Measurements from ENCODE around the gene BACH2. TPM values are rescaled to one million over a fixed set of nuclear protein-coding genes. Genes with fewer than 3 reads are reported as not detected.

Gene BACH2
- total RNA-seq, 5 donors from 2014 or later (not counting 1 experiment from before 2014, with no cell fraction given), result 81.9 to 196 (median 96.7) TPM

- H3K4me3 Mint-ChIP-seq, result no peak overlapping the region
- no peaks in the 10 kb centered on the region for H3K27me3 ChIP-seq (replicated peaks in 1 of 2; ENCODE audit: control insufficient read depth in 2 of 2, extremely low read depth in 1 of 2, insufficient read depth in 2 of 2, low read length in 1 of 2)
- no peak for ATAC-seq (replicated peaks in 1 of 4)
- no peaks in the 10 kb centered on the region for H3K9me3 ChIP-seq
- no peaks in the 10 kb centered on the region for H3K36me3 ChIP-seq (ENCODE audit: control insufficient read depth in 2 of 2, extremely low read depth in 1 of 2, insufficient read depth in 1 of 2, low read length in 1 of 2)
- no peaks in the 10 kb centered on the region for H3K27me3 Mint-ChIP-seq
- WGBS (ENCODE audit: insufficient coverage), result no CpG with 5 or more reads among the region's 2 CpGs
- no peak overlapping the region for H3K27ac Mint-ChIP-seq
- H3K9me3 Mint-ChIP-seq, result peaks cover 0 to 4% (median 4%) of the 10 kb centered on the region in 3 donors
- H3K4me1 Mint-ChIP-seq, result no peaks in the 10 kb centered on the region
- H3K27ac ChIP-seq (ENCODE audit: low read length), result no peak overlapping the region
- H3K36me3 Mint-ChIP-seq, result no peaks in the 10 kb centered on the region
- H3K4me3 ChIP-seq (ENCODE audit: control insufficient read depth in 1 of 2, extremely low read depth in 1 of 2, low read length in 1 of 2), result no peak overlapping the region
- H3K4me1 ChIP-seq (ENCODE audit: control insufficient read depth in 1 of 2, extremely low read depth in 1 of 2, insufficient read depth in 2 of 2, low read length in 2 of 2), result no peaks in the 10 kb centered on the region
- no peak for DNase-seq
- ChIA-PET POLR2A (interaction anchor here in 1 of 2 donors (0.6 kb wide), 1 partner anchor 112 kb away, joined by 3 read pairs; no protein-coding TSS in a partner anchor), CTCF (no interaction called here)
These were observed 32.9 kb upstream of the BACH2 start for GRCh38 chr6:90329386-90330077.

- Mint-ChIP-seq H3K27me3 (no peaks in the 10 kb centered on the region), H3K4me3 (no peak overlapping the region), H3K9me3 (no peaks in the 10 kb centered on the region), H3K36me3 (no peaks in the 10 kb centered on the region), H3K4me1 (no peaks in the 10 kb centered on the region), H3K27ac (no peak overlapping the region)
- ChIA-PET POLR2A (interaction anchor here in 1 of 2 donors (1.1 kb wide), 1 partner anchor 26 kb away, joined by 3 read pairs; no protein-coding TSS in a partner anchor), CTCF (no interaction called here)
- Histone ChIP-seq H3K4me1 (ENCODE audit: control insufficient read depth in 1 of 2, extremely low read depth in 1 of 2, insufficient read depth in 2 of 2, low read length in 2 of 2) (no peaks in the 10 kb centered on the region), H3K36me3 (ENCODE audit: control insufficient read depth in 2 of 2, extremely low read depth in 1 of 2, insufficient read depth in 1 of 2, low read length in 1 of 2) (no peaks in the 10 kb centered on the region), H3K4me3 (ENCODE audit: control insufficient read depth in 1 of 2, extremely low read depth in 1 of 2, low read length in 1 of 2) (no peak overlapping the region), H3K27me3 (replicated peaks in 1 of 2; ENCODE audit: control insufficient read depth in 2 of 2, extremely low read depth in 1 of 2, insufficient read depth in 2 of 2, low read length in 1 of 2) (no peaks in the 10 kb centered on the region), H3K27ac (ENCODE audit: low read length) (no peak overlapping the region), H3K9me3 (no peaks in the 10 kb centered on the region)
- DNase-seq (no peak), ATAC-seq (replicated peaks in 1 of 4) (no peak)
- no CpG with 5 or more reads among the region's 1 CpG for WGBS (ENCODE audit: insufficient coverage)
These were observed 31.4 kb upstream of the BACH2 start for GRCh38 chr6:90328004-90328403.

GRCh38 chr6:90326404-90327057 lies 29.9 kb upstream of the BACH2 start:
- no peaks in the 10 kb centered on the region for H3K36me3 Mint-ChIP-seq
- H3K4me3 Mint-ChIP-seq, result no peak overlapping the region
- H3K27ac ChIP-seq (ENCODE audit: low read length), result no peak overlapping the region
- CTCF ChIA-PET, result no interaction called here
- no peaks in the 10 kb centered on the region for H3K9me3 Mint-ChIP-seq
- no peaks in the 10 kb centered on the region for H3K4me1 Mint-ChIP-seq
- no peak overlapping the region for H3K4me3 ChIP-seq (ENCODE audit: control insufficient read depth in 1 of 2, extremely low read depth in 1 of 2, low read length in 1 of 2)
- H3K27ac Mint-ChIP-seq, result no peak overlapping the region
- no peaks in the 10 kb centered on the region for H3K27me3 Mint-ChIP-seq
- ATAC-seq (replicated peaks in 1 of 4) (no peak), DNase-seq (no peak)
- POLR2A ChIA-PET, result no interaction called here
- H3K4me1 ChIP-seq (ENCODE audit: control insufficient read depth in 1 of 2, extremely low read depth in 1 of 2, insufficient read depth in 2 of 2, low read length in 2 of 2), result no peaks in the 10 kb centered on the region
- no peaks in the 10 kb centered on the region for H3K9me3 ChIP-seq
- WGBS (ENCODE audit: insufficient coverage), result no CpG with 5 or more reads among the region's 3 CpGs
- H3K36me3 ChIP-seq (ENCODE audit: control insufficient read depth in 2 of 2, extremely low read depth in 1 of 2, insufficient read depth in 1 of 2, low read length in 1 of 2), result no peaks in the 10 kb centered on the region
- no peaks in the 10 kb centered on the region for H3K27me3 ChIP-seq (replicated peaks in 1 of 2; ENCODE audit: control insufficient read depth in 2 of 2, extremely low read depth in 1 of 2, insufficient read depth in 2 of 2, low read length in 1 of 2)

- ATAC-seq (replicated peaks in 1 of 4) (no peak), DNase-seq (no peak)
- ChIA-PET POLR2A (no interaction called here), CTCF (interaction anchor here (0.6 to 0.8 kb wide), 2 partner anchors 28 to 127 kb away, joined by 3 to 4 read pairs; no protein-coding TSS in a partner anchor)
- Histone ChIP-seq H3K4me1 (ENCODE audit: control insufficient read depth in 1 of 2, extremely low read depth in 1 of 2, insufficient read depth in 2 of 2, low read length in 2 of 2) (no peaks in the 10 kb centered on the region), H3K4me3 (ENCODE audit: control insufficient read depth in 1 of 2, extremely low read depth in 1 of 2, low read length in 1 of 2) (no peak overlapping the region), H3K36me3 (ENCODE audit: control insufficient read depth in 2 of 2, extremely low read depth in 1 of 2, insufficient read depth in 1 of 2, low read length in 1 of 2) (no peaks in the 10 kb centered on the region), H3K9me3 (no peaks in the 10 kb centered on the region), H3K27me3 (replicated peaks in 1 of 2; ENCODE audit: control insufficient read depth in 2 of 2, extremely low read depth in 1 of 2, insufficient read depth in 2 of 2, low read length in 1 of 2) (no peaks in the 10 kb centered on the region), H3K27ac (ENCODE audit: low read length) (no peak overlapping the region)
- H3K4me1 Mint-ChIP-seq, result peaks cover 13 to 15% (median 13%) of the 10 kb centered on the region in 3 donors
- H3K36me3 Mint-ChIP-seq, result no peaks in the 10 kb centered on the region
- H3K9me3 Mint-ChIP-seq, result no peaks in the 10 kb centered on the region
- H3K27ac Mint-ChIP-seq, result no peak overlapping the region
- H3K27me3 Mint-ChIP-seq, result no peaks in the 10 kb centered on the region
- H3K4me3 Mint-ChIP-seq, result no peak overlapping the region
- WGBS (ENCODE audit: insufficient coverage), result 96% methylated on average over 4 of the region's 6 CpGs
These were observed 27.1 kb upstream of the BACH2 start for GRCh38 chr6:90323706-90324105.

- Histone ChIP-seq H3K27me3 (replicated peaks in 1 of 2; ENCODE audit: control insufficient read depth in 2 of 2, extremely low read depth in 1 of 2, insufficient read depth in 2 of 2, low read length in 1 of 2) (no peaks in the 10 kb centered on the region), H3K4me3 (ENCODE audit: control insufficient read depth in 1 of 2, extremely low read depth in 1 of 2, low read length in 1 of 2) (no peak overlapping the region), H3K9me3 (no peaks in the 10 kb centered on the region), H3K4me1 (ENCODE audit: control insufficient read depth in 1 of 2, extremely low read depth in 1 of 2, insufficient read depth in 2 of 2, low read length in 2 of 2) (no peaks in the 10 kb centered on the region), H3K36me3 (ENCODE audit: control insufficient read depth in 2 of 2, extremely low read depth in 1 of 2, insufficient read depth in 1 of 2, low read length in 1 of 2) (no peaks in the 10 kb centered on the region), H3K27ac (ENCODE audit: low read length) (no peak overlapping the region)
- no peaks in the 10 kb centered on the region for H3K36me3 Mint-ChIP-seq
- no peaks in the 10 kb centered on the region for H3K27me3 Mint-ChIP-seq
- no peaks in the 10 kb centered on the region for H3K9me3 Mint-ChIP-seq
- 95% methylated on average over 2 of the region's 3 CpGs for WGBS (ENCODE audit: insufficient coverage)
- ChIA-PET CTCF (interaction anchor here in 1 of 2 donors (0.6 kb wide), 1 partner anchor 127 kb away, joined by 3 read pairs; no protein-coding TSS in a partner anchor), POLR2A (no interaction called here)
- no peak overlapping the region for H3K27ac Mint-ChIP-seq
- no peak overlapping the region for H3K4me3 Mint-ChIP-seq
- ATAC-seq (replicated peaks in 1 of 4) (no peak), DNase-seq (no peak)
- peaks cover 13 to 15% (median 13%) of the 10 kb centered on the region in 3 donors for H3K4me1 Mint-ChIP-seq
These were observed 26.4 kb upstream of the BACH2 start for GRCh38 chr6:90322976-90323474.

- H3K4me1 ChIP-seq (ENCODE audit: control insufficient read depth in 1 of 2, extremely low read depth in 1 of 2, insufficient read depth in 2 of 2, low read length in 2 of 2), result no peaks in the 10 kb centered on the region
- H3K4me3 ChIP-seq (ENCODE audit: control insufficient read depth in 1 of 2, extremely low read depth in 1 of 2, low read length in 1 of 2), result no peak overlapping the region
- no peaks in the 10 kb centered on the region for H3K9me3 ChIP-seq
- H3K36me3 ChIP-seq (ENCODE audit: control insufficient read depth in 2 of 2, extremely low read depth in 1 of 2, insufficient read depth in 1 of 2, low read length in 1 of 2), result no peaks in the 10 kb centered on the region
- Mint-ChIP-seq H3K9me3 (no peaks in the 10 kb centered on the region), H3K4me3 (no peak overlapping the region), H3K27ac (no peak overlapping the region), H3K36me3 (no peaks in the 10 kb centered on the region), H3K4me1 (peaks cover 13 to 19% (median 13%) of the 10 kb centered on the region in 3 donors), H3K27me3 (peaks cover 0 to 1% of the 10 kb centered on the region in 2 donors)
- 86% methylated on average over 1 of the region's 6 CpGs for WGBS (ENCODE audit: insufficient coverage)
- POLR2A ChIA-PET, result interaction anchor here in 1 of 2 donors (0.6 kb wide), 2 partner anchors 95 to 340 kb away, joined by 3 read pairs; no protein-coding TSS in a partner anchor
- DNase-seq (no peak), ATAC-seq (replicated peaks in 1 of 4) (no peak)
- H3K27ac ChIP-seq (ENCODE audit: low read length), result no peak overlapping the region
- CTCF ChIA-PET, result no interaction called here
- H3K27me3 ChIP-seq (replicated peaks in 1 of 2; ENCODE audit: control insufficient read depth in 2 of 2, extremely low read depth in 1 of 2, insufficient read depth in 2 of 2, low read length in 1 of 2), result no peaks in the 10 kb centered on the region
These were observed 23.5 kb upstream of the BACH2 start for GRCh38 chr6:90319979-90320685.
